ENCODE results near the gene PKN2. TPM values are rescaled to one million over a fixed set of nuclear protein-coding genes. Genes with fewer than 3 reads are reported as not detected.

PKN2 gene

Small RNA genes within 50 kb of the gene (small RNA-seq; reads per million reads assigned to genes)
- gene RNU6-125P (ENCODE audit: insufficient read depth) = not detected

All from neuronal stem cell (in vitro differentiated cells).